ENCODE results near the gene NXN.
A peak's percentile ranks its signal among the peaks of the same experiment; 100 is the strongest.
"Not testable (repeated sequence)": the region's sequence is repeated elsewhere in the genome, so short reads cannot be mapped to it uniquely, and the experiment has no call there.

The NXN gene

DNA sequence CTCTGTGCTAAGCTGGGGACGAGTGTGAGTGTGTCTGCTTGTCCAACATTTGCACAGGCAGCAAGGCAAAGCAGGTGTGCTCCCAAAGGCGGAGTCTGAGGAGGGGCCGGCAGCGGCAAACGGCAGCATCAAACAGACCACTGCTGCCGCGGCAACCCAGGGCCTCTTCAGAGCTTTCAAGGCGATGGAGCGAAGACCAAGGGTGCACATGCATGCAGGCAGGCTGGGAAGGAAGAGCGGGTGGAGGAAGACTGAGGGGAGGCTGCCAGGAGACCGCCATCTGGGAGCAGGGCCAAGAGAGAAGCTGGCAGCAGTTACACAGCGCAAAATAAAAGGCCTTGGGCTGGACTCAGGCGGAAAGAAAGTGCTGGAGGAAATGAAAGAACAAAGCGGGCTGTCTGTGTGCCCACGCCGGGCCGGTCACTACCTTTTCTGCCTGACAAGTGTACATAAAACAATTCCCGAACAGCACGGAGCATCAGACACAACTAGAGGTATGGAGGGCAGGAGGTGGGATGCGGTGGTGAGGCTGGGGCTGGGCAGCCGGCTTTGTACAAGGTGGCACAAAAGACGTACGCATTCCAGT lies 25.9 kb upstream of the NXN start:
- DNase-seq, result no peak

DNA sequence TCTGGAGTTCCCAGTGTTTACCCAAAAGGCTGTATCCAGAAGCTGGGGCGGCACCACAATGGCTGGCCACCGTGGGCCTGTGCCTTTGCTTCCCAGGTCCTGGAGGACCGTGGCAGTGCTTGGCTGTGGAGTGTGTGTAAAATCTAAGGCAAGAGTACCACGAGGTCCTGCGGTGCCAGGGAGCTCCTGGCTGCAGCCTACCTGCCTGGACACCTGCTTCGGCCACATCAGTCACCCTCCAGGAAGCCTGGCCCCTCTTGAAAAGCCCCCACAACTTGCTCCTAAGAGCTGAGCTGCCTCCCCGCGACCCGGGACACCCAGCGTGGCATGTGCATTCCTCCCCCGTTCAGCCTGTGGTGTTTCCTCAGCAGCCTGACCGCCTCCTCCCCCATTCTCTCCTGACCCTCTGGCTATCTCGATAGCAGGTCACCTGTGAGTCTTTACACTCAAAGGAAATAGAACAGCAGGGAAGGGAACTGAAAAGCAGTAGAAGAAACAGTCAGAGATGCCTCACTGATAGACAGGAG lies 25.3 kb upstream of the NXN start:
- DNase-seq, result no peak

DNA sequence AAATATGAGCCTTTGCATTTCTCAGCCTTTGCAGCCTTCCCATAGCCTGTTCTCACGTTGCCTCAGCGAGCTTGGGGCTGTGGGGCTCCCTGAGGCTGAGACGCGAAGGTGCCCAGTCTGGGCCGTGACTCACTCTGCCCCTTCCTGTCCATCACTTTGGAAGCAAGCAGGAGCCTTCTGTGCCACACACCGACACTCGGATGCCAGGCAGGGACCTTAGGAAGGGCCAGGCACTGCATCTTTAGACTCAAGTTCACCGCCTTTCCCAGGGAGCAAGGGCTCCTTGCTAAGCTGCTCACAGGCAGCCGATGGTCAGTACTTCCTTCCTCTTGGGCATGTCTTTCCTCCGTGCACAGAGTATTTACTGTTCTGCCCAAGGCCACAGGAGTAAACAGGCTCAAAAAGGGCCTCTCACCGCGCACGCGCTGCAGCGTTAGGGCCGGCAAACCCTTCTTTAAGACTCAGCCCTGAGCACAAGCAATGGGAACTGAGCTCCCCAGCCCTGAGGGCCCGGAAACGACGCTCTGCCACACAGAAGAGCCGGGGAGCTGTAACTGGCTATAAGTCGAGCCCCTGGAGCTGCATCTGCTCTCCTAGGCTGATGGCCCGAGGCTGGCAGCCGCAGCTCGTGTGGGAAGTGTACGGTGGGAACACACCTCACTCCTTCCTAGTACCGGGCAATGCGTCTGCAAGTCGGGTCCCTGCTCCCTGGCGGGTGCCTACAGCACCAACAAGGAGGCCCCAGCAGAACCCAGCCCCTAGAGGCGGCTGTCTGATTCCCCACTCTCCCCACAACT lies 24.6 kb upstream of the NXN start:
- DNase-seq, result no peak

DNA sequence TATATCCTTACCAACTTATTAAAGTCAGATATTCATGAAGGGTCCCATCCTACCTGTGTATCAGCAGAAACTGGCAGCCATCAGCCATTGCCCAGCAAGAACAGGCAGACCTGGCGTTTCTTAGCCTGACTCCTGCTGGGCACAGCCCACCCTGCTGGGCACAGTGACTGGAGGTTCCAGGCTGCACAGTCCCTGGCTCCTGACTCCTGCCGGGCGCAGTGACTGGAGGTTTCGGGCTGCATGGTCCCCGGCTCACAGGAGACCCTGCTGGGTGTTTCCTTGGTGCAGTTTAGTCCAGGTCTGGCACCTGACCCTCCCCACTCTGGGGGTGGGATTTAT lies 24.0 kb upstream of the NXN start:
- DNase-seq, result no peak

DNA sequence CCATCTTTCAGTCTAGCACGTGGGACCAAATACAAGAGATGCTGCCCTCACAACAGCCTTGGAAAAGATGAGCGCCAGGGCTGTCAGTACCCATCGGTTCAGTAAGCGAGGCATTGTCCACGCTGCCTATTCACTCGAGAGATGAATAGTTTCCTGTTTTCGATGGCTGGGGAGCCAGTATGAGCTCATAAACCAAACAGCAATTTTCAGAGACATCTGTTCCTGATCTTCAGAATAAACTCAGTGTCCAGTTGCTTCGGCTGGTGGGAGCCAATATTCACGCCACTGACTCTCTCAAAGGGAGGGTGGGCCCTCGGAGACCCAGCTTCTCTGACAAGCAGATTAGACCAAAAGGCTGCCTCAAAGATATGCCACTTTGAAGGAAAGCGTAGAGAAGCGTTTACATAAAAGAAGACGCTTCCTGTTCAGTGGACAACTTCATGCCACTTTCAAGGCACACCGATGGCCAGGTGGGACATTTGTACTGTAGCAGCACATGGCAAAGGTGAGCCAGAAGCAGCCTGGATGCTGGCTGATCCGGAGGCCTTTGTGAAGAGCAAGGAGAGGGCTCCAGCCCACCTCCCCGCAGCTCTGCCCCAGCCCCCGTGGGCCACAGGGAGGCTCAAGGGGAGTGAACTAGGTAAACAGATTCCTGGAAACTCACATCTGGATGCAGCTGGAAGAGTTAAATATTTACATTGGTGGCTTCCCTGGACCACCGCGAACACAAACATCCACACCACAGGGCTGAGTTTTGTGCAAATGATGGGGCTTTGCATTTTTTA lies 23.4 kb upstream of the NXN start:
- no peak for DNase-seq

DNA sequence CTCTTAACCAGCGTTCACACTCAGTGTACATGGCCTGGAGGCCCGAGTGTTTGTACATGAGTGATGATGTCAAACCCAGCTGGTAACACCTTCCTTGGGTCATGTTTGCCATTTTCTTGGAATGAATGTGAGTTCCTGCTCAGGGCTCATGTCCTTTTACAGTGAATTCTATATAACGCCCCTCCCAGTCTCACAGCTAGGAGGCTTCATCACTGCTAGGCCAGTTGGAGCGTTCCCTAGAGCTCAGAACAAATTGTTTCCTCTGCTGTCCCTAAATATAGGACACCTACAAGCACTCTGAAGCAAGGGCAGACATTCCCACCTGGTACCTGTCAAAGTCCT lies 22.8 kb upstream of the NXN start:
- no peak for DNase-seq

DNA sequence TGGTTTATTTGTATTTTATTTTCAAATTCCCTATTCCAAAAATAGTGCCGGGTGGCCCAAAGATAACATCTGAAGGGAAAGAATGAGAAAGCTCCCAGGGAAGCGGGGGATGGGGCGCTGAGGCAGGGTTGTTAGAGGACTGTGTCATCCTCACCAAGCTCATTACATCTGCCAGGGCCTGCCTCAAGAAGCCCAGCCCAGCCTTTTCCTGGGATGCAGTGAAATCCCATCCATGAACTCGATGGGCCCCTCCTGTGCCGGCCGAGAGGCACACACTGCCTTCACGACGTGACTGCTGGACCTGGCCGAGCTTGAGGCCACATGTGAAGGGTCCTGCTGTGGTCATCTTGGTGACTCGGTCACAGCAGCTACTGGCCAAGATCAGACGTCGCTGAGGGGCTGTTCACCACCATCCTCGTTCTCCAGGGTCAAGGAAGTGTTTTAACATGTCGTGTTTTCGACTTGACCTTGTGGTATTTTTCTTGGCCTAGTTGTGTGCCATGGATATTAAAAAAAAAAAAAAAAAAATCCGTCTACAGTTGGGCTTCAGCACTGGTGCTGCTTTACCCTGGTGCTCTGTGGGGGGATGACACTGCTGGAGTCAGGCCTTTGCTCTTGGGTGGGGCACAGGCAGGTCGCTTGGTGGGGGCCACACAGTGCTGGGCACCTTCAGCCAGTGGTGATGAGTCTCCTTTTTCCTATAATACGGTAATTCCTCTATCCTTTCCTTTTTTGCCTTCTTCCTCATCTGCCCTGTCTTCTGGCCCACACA lies 22.2 kb upstream of the NXN start:
- DNase-seq, result no peak

DNA sequence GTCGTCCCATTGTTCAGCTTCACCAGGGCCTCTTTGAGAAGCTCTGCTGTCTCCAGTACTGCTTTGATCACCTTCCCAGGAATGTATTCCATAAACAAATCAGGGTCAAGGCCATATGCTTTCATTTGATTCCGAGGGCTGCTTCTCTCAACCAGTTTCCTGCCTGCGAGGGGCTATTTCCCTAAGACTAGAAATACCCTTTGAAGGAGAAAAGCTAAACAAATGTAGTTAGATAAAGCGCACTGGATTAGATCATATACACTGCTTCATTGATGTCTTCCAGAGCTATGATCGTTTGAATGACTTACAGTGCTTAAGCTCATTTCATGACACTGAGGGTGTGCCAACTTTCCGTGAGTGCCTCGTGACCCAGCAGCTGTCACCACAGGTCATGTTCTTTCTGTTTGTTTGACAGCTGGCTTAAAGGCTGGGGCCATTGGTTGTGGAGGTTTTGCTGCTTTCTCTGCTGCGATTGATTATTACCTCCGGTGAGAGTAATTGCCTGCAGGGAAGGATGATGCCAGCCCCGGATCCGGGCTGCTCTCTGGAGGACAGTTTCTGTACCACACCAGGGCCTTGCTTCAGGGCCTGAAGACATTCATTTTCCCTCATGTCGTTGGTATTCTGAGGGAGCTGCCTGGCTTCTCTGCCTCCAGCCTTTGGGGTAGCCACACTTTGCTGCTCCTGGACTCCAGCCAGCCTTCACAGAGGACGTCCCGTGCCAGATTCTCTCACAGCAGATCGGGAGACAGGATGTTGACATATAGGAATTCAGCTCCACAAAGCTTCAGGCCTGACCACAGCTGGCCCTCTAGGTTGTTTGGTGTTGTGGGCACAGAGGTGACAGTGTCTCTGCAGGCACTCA lies 21.3 kb upstream of the NXN start:
- DNase-seq, result no peak

DNA sequence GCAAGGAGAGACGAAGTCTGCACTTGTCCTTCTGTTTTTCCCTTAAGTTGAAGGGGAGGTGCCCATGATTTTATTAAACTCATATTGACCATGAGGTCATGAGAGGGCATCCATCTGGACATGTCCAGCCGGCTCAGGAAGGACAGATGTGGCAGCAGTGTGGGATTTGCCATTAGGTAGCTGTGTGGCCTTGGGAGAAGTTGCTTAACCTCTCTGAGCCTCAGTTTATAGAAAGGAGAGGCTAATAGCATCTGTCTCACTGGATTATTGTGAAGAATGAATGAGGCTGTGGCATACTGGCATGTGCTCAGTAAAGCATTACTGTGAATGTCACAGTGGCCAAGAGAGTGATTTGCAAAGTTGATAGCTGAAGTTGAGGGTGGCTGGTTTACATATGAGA lies 18.5 kb upstream of the NXN start:
- no peak for DNase-seq

DNA sequence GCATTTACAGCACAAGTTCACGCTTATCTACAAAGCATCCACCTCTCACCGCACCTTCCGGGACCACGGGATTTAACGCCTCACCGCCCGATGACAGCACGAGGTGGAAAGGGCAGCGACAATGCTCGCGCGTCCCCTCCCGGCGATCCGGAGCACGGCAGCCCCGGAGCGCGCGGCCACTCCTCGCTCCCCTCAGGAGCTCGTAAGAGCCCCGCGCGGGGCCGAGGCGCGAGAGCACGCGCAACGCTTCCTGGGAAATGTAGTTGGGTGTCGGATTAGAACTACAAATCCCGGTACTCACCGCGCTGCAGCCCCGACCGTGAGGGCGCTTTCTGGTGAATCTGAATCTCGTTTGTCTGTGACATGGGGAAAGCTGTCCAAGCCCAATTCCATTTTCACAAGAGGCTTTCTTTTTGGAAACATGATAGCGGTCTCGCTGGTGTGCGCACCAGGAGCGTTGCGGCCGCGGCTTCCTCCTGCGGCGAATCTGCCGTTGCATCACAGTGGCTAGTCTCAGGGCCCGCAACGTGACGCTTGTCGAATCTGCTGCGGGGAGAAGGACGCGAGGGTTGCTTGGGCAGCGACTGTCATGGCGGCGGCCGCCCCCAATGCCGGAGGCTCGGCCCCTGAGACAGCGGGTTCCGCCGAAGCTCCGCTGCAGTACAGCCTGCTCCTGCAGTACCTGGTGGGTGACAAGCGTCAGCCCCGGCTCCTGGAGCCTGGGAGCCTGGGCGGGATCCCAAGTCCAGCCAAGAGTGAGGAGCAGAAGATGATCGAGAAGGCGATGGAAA lies 17.2 kb upstream of the NXN start, which contains the start of gene TIMM22:
TSS of gene TIMM22 (plus strand) at position 576 of the 791 bp plus-strand sequence. CDS start at position 590, 14 bp downstream.
- DNase-seq, result peak; percentile 95

DNA sequence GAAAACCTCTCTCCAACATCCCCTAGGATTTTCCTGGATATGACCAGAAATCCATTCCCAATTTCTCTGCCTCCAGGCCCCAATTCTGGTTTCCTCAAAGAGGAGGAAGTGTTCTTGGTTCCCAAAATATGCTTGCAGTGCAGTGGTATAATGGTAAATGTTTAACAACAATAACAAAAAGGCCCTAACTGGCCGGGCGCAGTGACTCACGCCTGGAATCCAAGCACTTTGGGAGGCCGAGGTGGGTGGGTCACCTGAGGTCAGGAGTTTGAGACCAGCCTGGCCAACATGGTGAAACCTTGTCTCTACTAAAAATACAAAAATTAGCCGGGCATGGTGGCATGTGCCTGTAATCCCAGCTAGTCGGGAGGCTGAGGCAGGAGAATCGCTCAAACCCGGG lies 15.7 kb upstream of the NXN start:
- not testable (repeated sequence) for DNase-seq

DNA sequence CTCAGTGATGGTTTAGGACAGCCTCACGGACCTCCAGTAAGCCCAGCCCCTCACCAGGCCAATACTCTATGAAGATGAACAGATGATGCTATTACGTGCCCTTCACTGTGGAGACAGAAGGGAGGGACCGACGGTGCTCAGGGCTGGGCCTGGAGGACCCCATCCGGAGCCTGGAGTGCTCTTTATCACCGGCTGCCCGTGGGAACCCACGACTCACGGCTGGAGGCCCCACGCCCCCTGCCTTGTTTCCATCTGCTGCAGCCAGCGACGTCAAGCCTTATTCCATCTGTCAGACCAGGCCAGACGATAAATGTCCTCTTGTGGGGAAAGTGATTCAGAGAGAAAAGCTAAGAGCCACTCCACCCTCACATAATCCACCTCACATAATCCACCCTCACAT lies 13.4 kb upstream of the NXN start:
- no peak for DNase-seq

DNA sequence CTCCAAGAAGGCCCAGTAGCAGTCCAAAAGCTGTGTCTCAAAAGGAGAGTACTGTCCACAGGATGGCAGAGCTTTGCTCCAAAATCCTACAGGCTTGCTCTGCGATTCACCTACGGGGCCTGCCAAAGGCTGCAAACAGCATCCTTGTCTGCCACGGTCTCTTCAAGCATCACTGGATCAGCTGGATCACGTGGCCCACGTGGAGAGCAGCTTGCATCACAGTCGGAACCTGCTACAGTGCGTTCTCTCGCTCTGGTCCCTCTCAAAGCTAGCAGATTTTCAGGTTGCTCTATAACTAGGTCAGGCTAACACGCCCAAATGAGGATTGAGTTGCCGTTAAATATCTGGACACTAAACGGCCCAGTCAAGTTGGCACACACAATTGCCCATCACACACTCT lies 9.0 kb upstream of the NXN start:
- DNase-seq, result no peak

DNA sequence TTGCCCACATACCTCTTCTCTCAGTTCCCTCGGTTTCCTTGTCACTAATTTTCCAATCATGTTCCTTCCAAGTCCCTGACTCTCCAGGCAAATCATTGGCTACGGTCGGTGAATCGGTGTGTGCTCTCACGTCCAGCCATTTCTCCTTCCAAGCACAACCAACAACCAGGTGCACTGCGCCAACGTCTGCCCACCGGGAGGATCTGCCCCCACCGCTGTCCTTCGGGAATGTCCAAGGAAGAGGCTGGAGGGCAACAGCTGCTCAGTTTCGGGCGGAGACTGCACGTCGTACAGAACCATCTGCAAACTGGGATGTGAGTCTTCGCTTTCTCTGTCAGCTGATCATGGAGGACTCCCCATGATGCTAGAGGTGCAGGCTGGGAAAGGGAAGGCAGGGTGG lies 8.4 kb upstream of the NXN start:
- no peak for DNase-seq

DNA sequence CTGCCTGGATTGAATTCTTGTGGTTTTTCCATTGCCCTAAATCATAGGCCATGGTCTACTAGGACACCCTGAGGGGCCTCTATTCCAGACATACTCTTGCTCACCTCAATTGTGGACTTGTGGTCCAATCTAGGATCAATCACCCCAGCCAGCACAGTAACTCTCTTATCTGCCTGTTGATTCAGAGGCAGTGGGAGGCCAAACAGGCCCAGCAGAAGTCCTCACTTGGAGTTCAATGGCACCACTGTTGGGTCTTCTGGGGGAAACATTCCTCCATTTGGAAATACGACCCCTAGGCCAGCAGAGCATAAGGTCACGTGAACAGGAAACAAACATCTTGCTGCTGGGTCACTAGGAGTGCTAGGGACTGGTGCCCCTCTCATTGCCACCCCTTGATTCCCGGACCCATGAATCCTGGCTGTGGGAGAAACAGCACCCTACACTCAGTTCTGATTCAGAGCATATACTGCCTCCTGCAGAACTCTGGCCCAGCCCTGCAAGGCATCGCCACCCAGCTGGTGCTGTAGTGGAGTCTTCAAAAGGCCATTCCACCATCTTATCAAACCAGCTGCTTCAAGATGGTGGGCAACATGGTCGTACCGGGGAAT lies 6.8 kb upstream of the NXN start:
- no peak for DNase-seq

DNA sequence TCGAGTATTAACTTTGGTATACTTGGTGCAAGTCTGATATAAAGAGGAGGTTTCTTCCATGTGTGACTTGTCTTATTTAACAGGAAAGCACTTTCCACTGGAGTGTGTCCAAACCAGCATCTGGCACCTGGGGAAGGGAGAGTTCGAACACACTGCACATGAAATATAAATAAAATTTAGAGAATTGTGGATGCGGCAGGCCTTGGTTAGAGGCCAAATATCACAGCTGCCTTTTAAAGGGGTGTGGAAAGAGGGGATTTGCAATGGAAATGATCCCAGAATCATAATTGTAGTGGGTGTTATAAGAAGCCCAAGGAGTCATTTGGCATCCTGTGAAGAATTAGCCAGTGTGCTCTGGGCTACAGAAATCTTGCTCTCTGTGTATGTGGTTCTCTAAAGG lies 4.3 kb upstream of the NXN start:
- DNase-seq, result no peak

DNA sequence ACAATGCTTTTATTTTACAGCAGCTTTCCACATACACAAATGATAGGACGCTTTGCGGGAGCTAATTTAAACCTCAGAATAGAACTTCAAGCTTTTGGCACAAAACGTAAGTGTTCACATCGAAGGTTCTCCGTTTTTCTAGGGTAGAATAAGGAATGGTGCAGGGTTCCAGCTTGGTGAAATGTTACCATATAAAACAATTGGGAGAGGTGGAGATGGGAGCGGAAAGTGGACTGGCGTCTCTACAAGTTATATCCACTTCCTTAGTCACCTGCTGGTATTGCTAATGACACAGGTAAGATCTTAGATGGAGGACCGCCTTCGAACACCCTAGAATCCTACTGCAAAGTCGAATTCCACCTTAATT lies 1.7 kb upstream of the NXN start:
- DNase-seq, result no peak

DNA sequence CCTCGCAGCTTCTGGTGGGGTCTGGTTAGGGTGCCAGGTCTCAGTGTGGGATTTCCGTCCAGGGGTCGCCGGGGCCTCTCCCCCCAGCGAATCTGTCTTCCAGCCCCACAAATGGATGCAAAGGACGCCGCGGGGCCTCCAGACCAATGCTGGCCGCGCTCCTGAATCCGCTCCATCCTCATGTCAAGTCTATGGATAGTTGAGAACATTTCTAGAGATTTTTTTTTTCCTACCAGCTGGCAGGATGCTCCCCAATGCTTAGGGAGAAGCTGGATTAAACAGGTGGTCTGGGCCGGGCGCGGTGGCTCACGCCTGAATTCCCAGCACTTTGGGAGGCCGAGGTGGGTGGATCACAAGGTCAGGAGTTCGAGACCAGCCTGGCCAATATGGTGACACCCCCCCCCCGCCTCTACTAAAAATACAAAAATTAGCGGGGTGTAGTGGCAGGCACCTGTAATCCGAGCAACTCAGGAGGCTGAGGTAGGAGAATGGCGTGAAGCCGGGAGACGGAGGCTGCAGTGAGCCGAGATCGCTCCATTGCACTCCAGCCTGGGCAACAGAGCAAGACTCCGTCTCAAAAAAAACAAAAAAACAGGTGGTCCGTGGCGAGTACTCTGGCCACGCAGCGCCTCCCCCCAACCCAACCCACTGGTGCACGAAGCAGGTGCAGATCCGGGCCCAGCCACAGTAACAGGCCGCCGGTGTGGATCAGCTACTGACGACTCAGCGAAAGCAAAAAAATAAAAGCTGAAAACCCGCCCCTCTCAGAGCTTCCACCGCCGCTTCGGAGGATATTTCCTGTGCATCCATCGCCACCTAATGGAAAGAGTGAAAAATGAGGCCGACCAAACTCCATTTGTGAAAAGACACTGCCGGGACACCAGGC lies 1.1 kb upstream of the NXN start:
- DNase-seq, result peak; percentile 89

DNA sequence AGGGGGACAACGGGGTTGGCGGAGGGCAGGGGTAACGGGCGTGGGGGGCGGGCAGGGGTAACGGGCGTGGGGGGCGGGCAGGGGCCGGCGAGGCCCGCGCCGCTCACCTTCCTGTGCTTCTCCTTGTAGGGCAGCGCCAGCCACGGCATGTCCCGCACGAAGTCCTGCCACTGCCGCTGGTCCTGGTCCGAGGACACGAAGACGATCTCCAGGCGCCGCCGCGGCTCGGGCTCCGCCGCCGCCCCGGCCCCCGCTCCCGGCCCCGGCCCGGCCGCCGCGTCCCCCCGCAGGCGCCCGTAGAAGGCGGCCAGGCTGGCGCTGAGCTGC lies 401 bp downstream of the NXN start:
- no peak for DNase-seq
